ENCODE data around the gene SIK3.
A peak's percentile ranks its signal among the peaks of the same experiment; 100 is the strongest.

SIK3 gene

GRCh38 chr11:116864531-116864930, 233.7 kb downstream of the SIK3 start:
- no peaks in the 10 kb centered on the region for H3K27me3 Mint-ChIP-seq
- peaks cover 5 to 7% of the 10 kb centered on the region in 2 donors for H3K4me1 Mint-ChIP-seq (ENCODE audit: low read depth in 2 of 2)
- H3K4me3 Mint-ChIP-seq = no peak overlapping the region
- peak overlapping the region; percentile 59 to 62 for H3K27ac Mint-ChIP-seq
- ATAC-seq (replicated peaks) = no peak
- DNase-seq = no peak
- H3K9me3 Mint-ChIP-seq = no peaks in the 10 kb centered on the region
- peaks cover 61% of the 10 kb centered on the region for H3K36me3 Mint-ChIP-seq (ENCODE audit: insufficient read depth)

GRCh38 chr11:116862951-116863350, 235.3 kb downstream of the SIK3 start:
- Mint-ChIP-seq H3K4me3 (no peak overlapping the region), H3K9me3 (no peaks in the 10 kb centered on the region), H3K27me3 (no peaks in the 10 kb centered on the region), H3K4me1 (ENCODE audit: low read depth in 2 of 2) (peaks cover 5 to 7% of the 10 kb centered on the region in 2 donors), H3K27ac (no peak overlapping the region), H3K36me3 (ENCODE audit: insufficient read depth) (peaks cover 57% of the 10 kb centered on the region)
- no peak for DNase-seq
- ATAC-seq (replicated peaks) = no peak

GRCh38 chr11:116862185-116862584, 236.0 kb downstream of the SIK3 start:
- no peak overlapping the region for H3K4me3 Mint-ChIP-seq
- ATAC-seq (replicated peaks) = no peak
- H3K36me3 Mint-ChIP-seq (ENCODE audit: insufficient read depth) = peaks cover 63% of the 10 kb centered on the region
- no peaks in the 10 kb centered on the region for H3K9me3 Mint-ChIP-seq
- peaks cover 5 to 8% of the 10 kb centered on the region in 2 donors for H3K4me1 Mint-ChIP-seq (ENCODE audit: low read depth in 2 of 2)
- H3K27ac Mint-ChIP-seq = no peak overlapping the region
- no peak for DNase-seq
- H3K27me3 Mint-ChIP-seq = no peaks in the 10 kb centered on the region

- H3K27ac Mint-ChIP-seq = peak overlapping the region in 1 of 2 donors; percentile 85
- H3K36me3 Mint-ChIP-seq (ENCODE audit: insufficient read depth) = peaks cover 61% of the 10 kb centered on the region
- no peaks in the 10 kb centered on the region for H3K27me3 Mint-ChIP-seq
- H3K9me3 Mint-ChIP-seq = no peaks in the 10 kb centered on the region
- ATAC-seq (replicated peaks) (no peak), DNase-seq (no peak)
- peaks cover 6 to 11% of the 10 kb centered on the region in 2 donors for H3K4me1 Mint-ChIP-seq (ENCODE audit: low read depth in 2 of 2)
- no peak overlapping the region for H3K4me3 Mint-ChIP-seq
These were observed 236.7 kb downstream of the SIK3 start for GRCh38 chr11:116861539-116861938.

- Mint-ChIP-seq H3K4me1 (ENCODE audit: low read depth in 2 of 2) (peaks cover 14 to 15% of the 10 kb centered on the region in 2 donors), H3K36me3 (ENCODE audit: insufficient read depth) (peaks cover 51% of the 10 kb centered on the region), H3K27me3 (no peaks in the 10 kb centered on the region), H3K9me3 (no peaks in the 10 kb centered on the region), H3K4me3 (no peak overlapping the region), H3K27ac (peak overlapping the region in 1 of 2 donors; percentile 85)
- DNase-seq (no peak), ATAC-seq (replicated peaks) (no peak)
These were observed 237.9 kb downstream of the SIK3 start for GRCh38 chr11:116860303-116860702.

GRCh38 chr11:116859175-116859574, 239.1 kb downstream of the SIK3 start:
- H3K36me3 Mint-ChIP-seq (ENCODE audit: insufficient read depth) = peaks cover 47% of the 10 kb centered on the region
- H3K9me3 Mint-ChIP-seq = no peaks in the 10 kb centered on the region
- no peak overlapping the region for H3K4me3 Mint-ChIP-seq
- DNase-seq (no peak), ATAC-seq (replicated peaks) (no peak)
- H3K4me1 Mint-ChIP-seq (ENCODE audit: low read depth in 2 of 2) = peaks cover 19 to 22% of the 10 kb centered on the region in 2 donors
- H3K27me3 Mint-ChIP-seq = no peaks in the 10 kb centered on the region
- peak overlapping the region in 1 of 2 donors; percentile 56 for H3K27ac Mint-ChIP-seq

- Mint-ChIP-seq H3K27me3 (no peaks in the 10 kb centered on the region), H3K4me3 (no peak overlapping the region), H3K27ac (peak overlapping the region in 1 of 2 donors; percentile 82), H3K9me3 (no peaks in the 10 kb centered on the region), H3K36me3 (ENCODE audit: insufficient read depth) (peaks cover 54% of the 10 kb centered on the region), H3K4me1 (ENCODE audit: low read depth in 2 of 2) (peaks cover 30 to 33% of the 10 kb centered on the region in 2 donors)
- DNase-seq (no peak), ATAC-seq (replicated peaks) (no peak)
These were observed 240.3 kb downstream of the SIK3 start for GRCh38 chr11:116857936-116858335.

GRCh38 chr11:116857316-116857715, 240.9 kb downstream of the SIK3 start:
- Mint-ChIP-seq H3K27me3 (no peaks in the 10 kb centered on the region), H3K4me3 (no peak overlapping the region), H3K27ac (peak overlapping the region; percentile 70 to 82), H3K9me3 (no peaks in the 10 kb centered on the region), H3K36me3 (ENCODE audit: insufficient read depth) (peaks cover 48% of the 10 kb centered on the region), H3K4me1 (ENCODE audit: low read depth in 2 of 2) (peaks cover 35 to 39% of the 10 kb centered on the region in 2 donors)
- ATAC-seq (replicated peaks) (no peak), DNase-seq (no peak)

- peaks cover 45% of the 10 kb centered on the region for H3K36me3 Mint-ChIP-seq (ENCODE audit: insufficient read depth)
- ATAC-seq (replicated peaks) = no peak
- peaks cover 41 to 48% of the 10 kb centered on the region in 2 donors for H3K4me1 Mint-ChIP-seq (ENCODE audit: low read depth in 2 of 2)
- peak overlapping the region; percentile 70 to 82 for H3K27ac Mint-ChIP-seq
- H3K27me3 Mint-ChIP-seq = no peaks in the 10 kb centered on the region
- peak overlapping the region; percentile 35 to 50 for H3K4me3 Mint-ChIP-seq
- H3K9me3 Mint-ChIP-seq = no peaks in the 10 kb centered on the region
- no peak for DNase-seq
These were observed 241.8 kb downstream of the SIK3 start for GRCh38 chr11:116856423-116856822.

- DNase-seq (no peak), ATAC-seq (replicated peaks) (no peak)
- Mint-ChIP-seq H3K36me3 (ENCODE audit: insufficient read depth) (peaks cover 43% of the 10 kb centered on the region), H3K27ac (peak overlapping the region; percentile 82 to 91), H3K9me3 (no peaks in the 10 kb centered on the region), H3K4me3 (peak overlapping the region; percentile 39 to 59), H3K27me3 (no peaks in the 10 kb centered on the region), H3K4me1 (ENCODE audit: low read depth in 2 of 2) (peaks cover 50 to 56% of the 10 kb centered on the region in 2 donors)
These were observed 242.8 kb downstream of the SIK3 start for GRCh38 chr11:116855413-116855812.

- ATAC-seq (replicated peaks) (peak; percentile 90), DNase-seq (peak; percentile 61 to 62 (median 61))
- Mint-ChIP-seq H3K27me3 (no peaks in the 10 kb centered on the region), H3K27ac (peak overlapping the region; percentile 82 to 91), H3K9me3 (no peaks in the 10 kb centered on the region), H3K36me3 (ENCODE audit: insufficient read depth) (peaks cover 43% of the 10 kb centered on the region), H3K4me3 (peak overlapping the region; percentile 68 to 78), H3K4me1 (ENCODE audit: low read depth in 2 of 2) (peaks cover 61 to 67% of the 10 kb centered on the region in 2 donors)
These were observed 244.7 kb downstream of the SIK3 start for GRCh38 chr11:116853461-116854073.

- no peak for DNase-seq
- ATAC-seq (replicated peaks) = no peak
These were observed 245.8 kb downstream of the SIK3 start for GRCh38 chr11:116852261-116853031.

GRCh38 chr11:116851626-116852025, 246.6 kb downstream of the SIK3 start:
- Mint-ChIP-seq H3K4me3 (peak overlapping the region; percentile 68 to 78), H3K9me3 (no peaks in the 10 kb centered on the region), H3K36me3 (ENCODE audit: insufficient read depth) (peaks cover 41% of the 10 kb centered on the region), H3K4me1 (ENCODE audit: low read depth in 2 of 2) (peaks cover 60 to 62% of the 10 kb centered on the region in 2 donors), H3K27ac (peak overlapping the region; percentile 82 to 91), H3K27me3 (no peaks in the 10 kb centered on the region)
- ATAC-seq (replicated peaks) (peak; percentile 72), DNase-seq (peak; percentile 64 to 70 (median 66))

More at GRCh38 chr11:116852261-116853031, 245.8 kb downstream of the SIK3 start:
- Mint-ChIP-seq H3K9me3 (no peaks in the 10 kb centered on the region), H3K27me3 (no peaks in the 10 kb centered on the region), H3K4me3 (peak overlapping the region; percentile 68 to 78), H3K4me1 (ENCODE audit: low read depth in 2 of 2) (peaks cover 61 to 67% of the 10 kb centered on the region in 2 donors), H3K27ac (peak overlapping the region; percentile 82 to 91), H3K36me3 (ENCODE audit: insufficient read depth) (peaks cover 40% of the 10 kb centered on the region)

GRCh38 chr11:116849486-116849885, 248.7 kb downstream of the SIK3 start:
- ATAC-seq (replicated peaks) = no peak
- Mint-ChIP-seq H3K36me3 (ENCODE audit: insufficient read depth) (peaks cover 55% of the 10 kb centered on the region), H3K27me3 (no peaks in the 10 kb centered on the region)

More at GRCh38 chr11:116849486-116849885, 248.7 kb downstream of the SIK3 start:
- no peaks in the 10 kb centered on the region for H3K9me3 Mint-ChIP-seq
- DNase-seq = no peak
- H3K4me3 Mint-ChIP-seq = peak overlapping the region in 1 of 2 donors; percentile 68
- peaks cover 47 to 48% of the 10 kb centered on the region in 2 donors for H3K4me1 Mint-ChIP-seq (ENCODE audit: low read depth in 2 of 2)
- peak overlapping the region; percentile 39 to 49 for H3K27ac Mint-ChIP-seq

Measured in effector memory CD8-positive, alpha-beta T cell (primary cell).